IPS-18c (cell line): ENCODE data around the gene MYLK2.

Experiments used
- H3K4me3 ChIP-seq: 2 replicates; pipeline ENCODE4 v1.7.0; 2013; ENCODE audit warnings: low read depth, mild to moderate bottlenecking, low read length, moderate library complexity; ENCODE audit not compliant: insufficient read depth
- H3K9me3 ChIP-seq: one replicate; pipeline ENCODE4 v1.6.1; 2013; ENCODE audit warnings: mild to moderate bottlenecking, low read length, moderate library complexity; ENCODE audit not compliant: control insufficient read depth, insufficient read depth

The MYLK2 gene

GRCh38 chr20:31877684-31878083 is 58.5 kb downstream of the MYLK2 start:
- no peaks in the 10 kb centered on the region for H3K9me3 ChIP-seq
- H3K4me3 ChIP-seq, result no peak overlapping the region

DNA sequence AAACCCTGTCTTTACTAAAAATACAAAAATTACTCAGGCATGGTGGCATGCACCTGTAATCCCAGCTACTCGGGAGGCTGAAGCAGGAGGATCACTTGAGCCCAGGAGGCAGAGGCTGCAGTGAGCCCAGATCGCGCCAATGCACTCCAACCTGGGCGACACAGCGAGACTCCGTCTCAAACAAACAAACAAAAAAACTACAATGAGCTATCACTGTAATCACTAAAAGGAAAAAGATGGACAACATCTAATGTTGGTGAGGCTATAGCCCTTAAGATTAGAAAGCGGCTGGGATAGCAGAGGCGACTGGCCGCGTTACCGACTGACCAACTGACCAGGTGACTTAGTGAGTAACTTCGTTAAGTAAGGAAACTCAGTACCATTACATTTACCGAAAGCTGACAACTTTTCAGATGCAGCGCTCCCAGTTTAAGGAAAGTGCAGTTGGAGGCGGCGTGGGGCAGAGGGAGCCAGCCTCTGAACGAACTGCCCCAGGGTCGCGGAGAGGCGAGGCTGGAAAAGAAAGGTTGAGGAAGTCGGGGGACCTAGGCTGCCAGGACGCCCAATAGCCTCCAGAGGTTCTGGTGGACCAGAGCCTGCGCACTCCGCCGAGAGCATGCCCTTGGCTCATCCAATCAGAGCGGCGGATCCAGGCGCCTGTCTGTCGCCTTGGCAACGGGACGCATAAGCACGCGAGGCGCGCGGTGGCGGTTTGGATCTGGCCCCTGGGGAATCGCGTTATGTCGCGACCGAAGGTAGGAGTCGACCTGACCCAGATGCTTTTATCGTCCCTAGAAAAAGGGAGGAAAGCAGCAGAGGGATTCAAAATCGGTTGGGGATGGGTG is 60.2 kb downstream of the MYLK2 start:
- Histone ChIP-seq H3K4me3 (peak overlapping the region; percentile 50), H3K9me3 (no peaks in the 10 kb centered on the region)

DNA sequence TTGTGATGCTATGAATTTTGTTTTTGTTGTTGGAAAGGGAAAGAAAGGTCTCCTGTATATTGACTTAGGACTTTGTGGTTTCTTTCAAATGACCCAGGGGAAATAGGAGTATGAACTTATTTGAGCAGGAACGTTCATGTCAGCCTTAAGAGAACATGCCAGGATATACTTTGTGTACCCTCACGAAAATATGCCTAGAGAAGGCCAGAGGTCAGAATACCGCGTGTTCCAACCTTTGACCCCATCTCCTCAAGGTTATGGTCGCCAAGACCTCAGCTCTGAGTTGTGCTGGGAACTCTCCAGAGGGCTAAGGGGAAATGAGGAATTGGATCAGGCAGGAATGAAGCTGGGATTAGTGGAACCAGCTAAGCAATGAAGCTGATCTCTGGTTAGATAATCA is 62.8 kb downstream of the MYLK2 start:
- Histone ChIP-seq H3K9me3 (no peaks in the 10 kb centered on the region), H3K4me3 (no peak overlapping the region)

- Histone ChIP-seq H3K4me3 (no peak overlapping the region), H3K9me3 (no peaks in the 10 kb centered on the region)
These were observed 64.7 kb downstream of the MYLK2 start for GRCh38 chr20:31883829-31884228.
